ENCODE data around the gene SHROOM1.

The SHROOM1 gene

GRCh38 chr5:132826424-132827082, 3.9 kb downstream of the SHROOM1 start:
- Histone ChIP-seq H3K9me3 (ENCODE audit: low read length) (no peaks in the 10 kb centered on the region), H2AFZ (ENCODE audit: low read depth, low read length) (no peak overlapping the region), H3K27me3 (ENCODE audit: insufficient read depth, low read length) (peaks cover 56% of the 10 kb centered on the region), H3K4me1 (ENCODE audit: insufficient read depth, low read length) (no peaks in the 10 kb centered on the region), H3K36me3 (ENCODE audit: insufficient read depth, low read length) (no peaks in the 10 kb centered on the region), H3K4me3 (ENCODE audit: low read length) (no peak overlapping the region)

- peaks cover 49% of the 10 kb centered on the region for H3K27me3 ChIP-seq (ENCODE audit: insufficient read depth, low read length)
- H3K4me3 ChIP-seq (ENCODE audit: low read length): no peak overlapping the region
- H3K36me3 ChIP-seq (ENCODE audit: insufficient read depth, low read length): no peaks in the 10 kb centered on the region
- H3K9me3 ChIP-seq (ENCODE audit: low read length): no peaks in the 10 kb centered on the region
- no peak overlapping the region for H2AFZ ChIP-seq (ENCODE audit: low read depth, low read length)
- H3K4me1 ChIP-seq (ENCODE audit: insufficient read depth, low read length): peaks cover 3% of the 10 kb centered on the region
Observed at GRCh38 chr5:132825834-132826391, 4.5 kb downstream of the SHROOM1 start.

GRCh38 chr5:132825033-132825833, 5.2 kb downstream of the SHROOM1 start:
- Histone ChIP-seq H2AFZ (ENCODE audit: low read depth, low read length) (no peak overlapping the region), H3K4me3 (ENCODE audit: low read length) (no peak overlapping the region), H3K9me3 (ENCODE audit: low read length) (no peaks in the 10 kb centered on the region), H3K27me3 (ENCODE audit: insufficient read depth, low read length) (peaks cover 45% of the 10 kb centered on the region), H3K4me1 (ENCODE audit: insufficient read depth, low read length) (peaks cover 9% of the 10 kb centered on the region), H3K36me3 (ENCODE audit: insufficient read depth, low read length) (no peaks in the 10 kb centered on the region)

- no peak overlapping the region for H2AFZ ChIP-seq (ENCODE audit: low read depth, low read length)
- H3K27me3 ChIP-seq (ENCODE audit: insufficient read depth, low read length): peaks cover 39% of the 10 kb centered on the region
- no peaks in the 10 kb centered on the region for H3K36me3 ChIP-seq (ENCODE audit: insufficient read depth, low read length)
- no peaks in the 10 kb centered on the region for H3K9me3 ChIP-seq (ENCODE audit: low read length)
- peaks cover 9% of the 10 kb centered on the region for H3K4me1 ChIP-seq (ENCODE audit: insufficient read depth, low read length)
- no peak overlapping the region for H3K4me3 ChIP-seq (ENCODE audit: low read length)
Observed at GRCh38 chr5:132824426-132824825, 6.0 kb downstream of the SHROOM1 start.

- Histone ChIP-seq H3K9me3 (ENCODE audit: low read length) (no peaks in the 10 kb centered on the region), H3K27me3 (ENCODE audit: insufficient read depth, low read length) (peaks cover 31% of the 10 kb centered on the region), H2AFZ (ENCODE audit: low read depth, low read length) (no peak overlapping the region), H3K4me1 (ENCODE audit: insufficient read depth, low read length) (peaks cover 9% of the 10 kb centered on the region), H3K36me3 (ENCODE audit: insufficient read depth, low read length) (no peaks in the 10 kb centered on the region), H3K4me3 (ENCODE audit: low read length) (no peak overlapping the region)
Observed at GRCh38 chr5:132823481-132824050, 6.9 kb downstream of the SHROOM1 start.

GRCh38 chr5:132822650-132823480, 7.6 kb downstream of the SHROOM1 start:
- no peaks in the 10 kb centered on the region for H3K9me3 ChIP-seq (ENCODE audit: low read length)
- no peaks in the 10 kb centered on the region for H3K36me3 ChIP-seq (ENCODE audit: insufficient read depth, low read length)
- peaks cover 30% of the 10 kb centered on the region for H3K27me3 ChIP-seq (ENCODE audit: insufficient read depth, low read length)
- peaks cover 9% of the 10 kb centered on the region for H3K4me1 ChIP-seq (ENCODE audit: insufficient read depth, low read length)
- no peak overlapping the region for H2AFZ ChIP-seq (ENCODE audit: low read depth, low read length)
- no peak overlapping the region for H3K4me3 ChIP-seq (ENCODE audit: low read length)

GRCh38 chr5:132821791-132822190, 8.7 kb downstream of the SHROOM1 start:
- no peak overlapping the region for H3K4me3 ChIP-seq (ENCODE audit: low read length)
- no peak overlapping the region for H2AFZ ChIP-seq (ENCODE audit: low read depth, low read length)
- no peaks in the 10 kb centered on the region for H3K9me3 ChIP-seq (ENCODE audit: low read length)
- H3K27me3 ChIP-seq (ENCODE audit: insufficient read depth, low read length): peaks cover 29% of the 10 kb centered on the region
- no peaks in the 10 kb centered on the region for H3K36me3 ChIP-seq (ENCODE audit: insufficient read depth, low read length)
- peaks cover 9% of the 10 kb centered on the region for H3K4me1 ChIP-seq (ENCODE audit: insufficient read depth, low read length)

GRCh38 chr5:132821350-132821749, 9.1 kb downstream of the SHROOM1 start:
- no peak overlapping the region for H2AFZ ChIP-seq (ENCODE audit: low read depth, low read length)
- H3K36me3 ChIP-seq (ENCODE audit: insufficient read depth, low read length): no peaks in the 10 kb centered on the region
- peaks cover 29% of the 10 kb centered on the region for H3K27me3 ChIP-seq (ENCODE audit: insufficient read depth, low read length)
- no peak overlapping the region for H3K4me3 ChIP-seq (ENCODE audit: low read length)
- no peaks in the 10 kb centered on the region for H3K9me3 ChIP-seq (ENCODE audit: low read length)
- H3K4me1 ChIP-seq (ENCODE audit: insufficient read depth, low read length): peaks cover 9% of the 10 kb centered on the region

- Histone ChIP-seq H3K27me3 (ENCODE audit: insufficient read depth, low read length) (peaks cover 35% of the 10 kb centered on the region), H3K9me3 (ENCODE audit: low read length) (no peaks in the 10 kb centered on the region), H3K36me3 (ENCODE audit: insufficient read depth, low read length) (no peaks in the 10 kb centered on the region), H3K4me1 (ENCODE audit: insufficient read depth, low read length) (peaks cover 9% of the 10 kb centered on the region), H2AFZ (ENCODE audit: low read depth, low read length) (no peak overlapping the region), H3K4me3 (ENCODE audit: low read length) (no peak overlapping the region)
Observed at GRCh38 chr5:132820162-132820754, 10.2 kb downstream of the SHROOM1 start.

- no peak overlapping the region for H3K4me3 ChIP-seq (ENCODE audit: low read length)
- peaks cover 5% of the 10 kb centered on the region for H3K9me3 ChIP-seq (ENCODE audit: low read length)
- H3K27me3 ChIP-seq (ENCODE audit: insufficient read depth, low read length): peaks cover 43% of the 10 kb centered on the region
- peaks cover 9% of the 10 kb centered on the region for H3K4me1 ChIP-seq (ENCODE audit: insufficient read depth, low read length)
- no peak overlapping the region for H2AFZ ChIP-seq (ENCODE audit: low read depth, low read length)
- no peaks in the 10 kb centered on the region for H3K36me3 ChIP-seq (ENCODE audit: insufficient read depth, low read length)
Observed at GRCh38 chr5:132819468-132819867, 11.0 kb downstream of the SHROOM1 start.

- no peak overlapping the region for H2AFZ ChIP-seq (ENCODE audit: low read depth, low read length)
- H3K36me3 ChIP-seq (ENCODE audit: insufficient read depth, low read length): no peaks in the 10 kb centered on the region
- peaks cover 17% of the 10 kb centered on the region for H3K4me1 ChIP-seq (ENCODE audit: insufficient read depth, low read length)
- no peak overlapping the region for H3K4me3 ChIP-seq (ENCODE audit: low read length)
- H3K9me3 ChIP-seq (ENCODE audit: low read length): peaks cover 8% of the 10 kb centered on the region
- H3K27me3 ChIP-seq (ENCODE audit: insufficient read depth, low read length): peaks cover 50% of the 10 kb centered on the region
Observed at GRCh38 chr5:132817011-132817410, 13.4 kb downstream of the SHROOM1 start.

- Histone ChIP-seq H3K9me3 (ENCODE audit: low read length) (peaks cover 8% of the 10 kb centered on the region), H3K4me1 (ENCODE audit: insufficient read depth, low read length) (peaks cover 17% of the 10 kb centered on the region), H3K27me3 (ENCODE audit: insufficient read depth, low read length) (peaks cover 55% of the 10 kb centered on the region), H3K4me3 (ENCODE audit: low read length) (no peak overlapping the region), H3K36me3 (ENCODE audit: insufficient read depth, low read length) (no peaks in the 10 kb centered on the region), H2AFZ (ENCODE audit: low read depth, low read length) (no peak overlapping the region)
Observed at GRCh38 chr5:132816554-132816953, 13.9 kb downstream of the SHROOM1 start.
